ENCODE results near the gene PDZD2.

The PDZD2 gene

GRCh38 chr5:31833710-31834109, 194.8 kb downstream of the PDZD2 start:
- no peak for DNase-seq (ENCODE audit: insufficient read length, low spot score)
- FAIRE-seq, result no peak
- no peak for TF ChIP-seq CTCF (IDR thresholded peaks at IDR 0.05; ENCODE audit: insufficient read depth, missing control alignments)

- DNase-seq (ENCODE audit: insufficient read length, low spot score) (no peak), FAIRE-seq (no peak)
- no peak for TF ChIP-seq CTCF (IDR thresholded peaks at IDR 0.05; ENCODE audit: insufficient read depth, missing control alignments)
Measured at GRCh38 chr5:31844622-31845345, 205.9 kb downstream of the PDZD2 start.

- DNase-seq (ENCODE audit: insufficient read length, low spot score) (no peak), FAIRE-seq (no peak)
- TF ChIP-seq CTCF (IDR thresholded peaks at IDR 0.05; ENCODE audit: insufficient read depth, missing control alignments), result no peak
Measured at GRCh38 chr5:31845361-31845760, 206.4 kb downstream of the PDZD2 start.

GRCh38 chr5:31846934-31847333, 208.0 kb downstream of the PDZD2 start:
- TF ChIP-seq CTCF (IDR thresholded peaks at IDR 0.05; ENCODE audit: insufficient read depth, missing control alignments), result no peak
- FAIRE-seq, result no peak
- DNase-seq (ENCODE audit: insufficient read length, low spot score), result no peak

GRCh38 chr5:31847354-31847753, 208.4 kb downstream of the PDZD2 start:
- FAIRE-seq (no peak), DNase-seq (ENCODE audit: insufficient read length, low spot score) (no peak)
- TF ChIP-seq CTCF (IDR thresholded peaks at IDR 0.05; ENCODE audit: insufficient read depth, missing control alignments), result no peak

- no peak for TF ChIP-seq CTCF (IDR thresholded peaks at IDR 0.05; ENCODE audit: insufficient read depth, missing control alignments)
- FAIRE-seq (no peak), DNase-seq (ENCODE audit: insufficient read length, low spot score) (no peak)
Measured at GRCh38 chr5:31850981-31851689, 212.2 kb downstream of the PDZD2 start.

Measured in D721Med (cell line).